HepG2 (cell line): ENCODE measurements around the gene CACNA1G. TPM values are rescaled to one million over a fixed set of nuclear protein-coding genes. Genes with fewer than 3 reads are reported as not detected.
A peak's percentile ranks its signal among the peaks of the same experiment; 100 is the strongest.

Source experiments
- MBD4 ChIP-seq: IDR thresholded peaks from 2 replicates; pipeline ENCODE4 v1.6.1; 2012; ENCODE audit warnings: low read length, inconsistent platforms, borderline replicate concordance
- RARG ChIP-seq: sonication (generic); formaldehyde crosslinking; IDR thresholded peaks from 2 replicates; pipeline ENCODE4 v1.4.0; 2020; ENCODE audit warnings: low read depth, mild to moderate bottlenecking, missing genetic modification reagents
- SIN3B ChIP-seq: fragments of 150-350 bp; IDR thresholded peaks from 2 replicates; pipeline ENCODE4 v1.6.1; 2014; ENCODE audit warnings: low read length
- ZNF335 ChIP-seq: sonication (generic); formaldehyde crosslinking; IDR thresholded peaks from 2 replicates; pipeline ENCODE4 v1.4.0; 2020; ENCODE audit warnings: missing genetic modification reagents
- ZNF367 ChIP-seq: sonication (generic); formaldehyde crosslinking; IDR thresholded peaks from 2 replicates; pipeline ENCODE4 v1.4.0; 2020; ENCODE audit warnings: missing genetic modification reagents, borderline replicate concordance
- ZNF781 ChIP-seq: sonication (generic); formaldehyde crosslinking; IDR thresholded peaks from 2 replicates; pipeline ENCODE4 v1.5.1; 2020; ENCODE audit warnings: borderline replicate concordance, mild to moderate bottlenecking, missing genetic modification reagents; ENCODE audit errors: not compliant biosample characterization
- polyA plus RNA-seq, 8 experiments: library from polyadenylated mRNA; depleted of rRNA in 3 of 8; stranded (reverse) in 7 of 8; unstranded in 1 of 8; fragments of >200 nt; fragmentation: Illumina TruSeq in 4 of 8; extraction: Trizol in 4 of 8; gene quantifications; 2 replicates each; pipeline versions ENCODE4 v1.2.1 to v1.2.3, GENCODE V29; 2011 to 2016; ENCODE audit warnings: low read depth in 4 of 8, missing spikeins in 1 of 8, mixed read lengths in 1 of 8; ENCODE audit not compliant: insufficient read depth in 1 of 8
- total RNA-seq, 5 experiments: library from RNA; depleted of rRNA; stranded (reverse); fragments of >200 nt; fragmentation: Illumina TruSeq; extraction: Trizol; gene quantifications; 2 replicates each; pipeline ENCODE4 v1.2.3, GENCODE V29; 2016; ENCODE audit warnings: low read depth in 1 of 5
- TF ChIP-seq, protein P1 (sequence below): sonication (generic); formaldehyde crosslinking; conservative IDR thresholded peaks from 2 replicates; pipeline ENCODE4 v1.4.0; 2020; ENCODE audit warnings: missing genetic modification reagents

Gene CACNA1G
- total and polyA plus RNA-seq, 2 of the 13 experiments (the other 11 are each of a cell fraction or from before 2014, with no cell fraction given), result 0.02 TPM; not detected in 1

DNA sequence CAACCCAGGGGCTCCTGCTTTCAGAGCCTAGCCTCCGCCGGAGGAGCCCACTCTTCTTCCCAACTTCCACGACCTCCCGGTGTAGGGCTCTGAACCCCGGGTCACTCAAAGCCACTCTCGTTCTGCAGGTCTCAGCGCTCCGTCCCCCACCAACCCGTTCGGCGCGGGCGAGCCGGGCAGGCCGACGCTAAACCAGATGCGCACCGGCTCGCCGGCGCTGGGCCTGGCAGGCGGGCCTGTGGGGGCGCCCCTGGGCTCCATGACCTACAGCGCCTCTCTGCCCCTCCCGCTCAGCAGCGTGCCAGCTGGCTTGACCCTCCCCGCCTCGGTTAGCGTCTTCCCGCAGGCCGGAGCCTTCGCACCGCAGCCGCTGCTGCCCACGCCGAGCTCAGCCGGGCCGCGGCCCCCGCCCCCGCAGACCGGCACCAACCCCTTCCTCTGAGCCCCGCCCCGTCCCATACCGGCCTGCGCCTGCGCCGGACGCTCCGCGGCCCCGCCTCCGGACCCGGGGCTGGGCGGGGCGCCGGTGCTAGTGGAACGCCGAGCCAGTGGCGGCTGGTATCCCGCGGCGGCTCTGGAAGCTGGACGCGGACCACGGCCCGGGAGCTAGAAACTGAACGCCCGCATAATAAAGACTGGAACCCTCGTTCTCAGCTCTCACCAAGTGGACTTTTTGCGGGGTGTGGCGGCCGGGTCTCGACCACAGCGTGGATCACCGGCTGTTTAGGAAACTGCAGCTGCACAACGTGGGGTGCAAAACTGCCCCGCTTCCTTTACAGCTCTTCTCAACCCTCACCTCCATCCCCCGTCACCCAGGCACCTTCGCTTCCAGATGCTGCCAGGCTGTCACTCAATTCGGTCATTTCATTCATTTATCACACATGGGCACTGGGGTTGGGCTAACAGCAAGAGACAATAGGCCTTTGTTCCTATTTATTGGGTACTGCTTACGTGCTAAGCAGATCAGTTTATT, 18.5 kb upstream of the CACNA1G start (continued):
- TF ChIP-seq SIN3B (peak; percentile 22), MBD4 (no peak), RARG (peak; percentile 82; the same call in 1 of the 2 replicates), ZNF335 (CRISPR knock-in tag) (no peak), ZNF781 (CRISPR knock-in tag) (no peak), ZNF367 (CRISPR knock-in tag) (no peak; the same call in 1 of the 2 replicates)
- TF ChIP-seq, protein P1, sequence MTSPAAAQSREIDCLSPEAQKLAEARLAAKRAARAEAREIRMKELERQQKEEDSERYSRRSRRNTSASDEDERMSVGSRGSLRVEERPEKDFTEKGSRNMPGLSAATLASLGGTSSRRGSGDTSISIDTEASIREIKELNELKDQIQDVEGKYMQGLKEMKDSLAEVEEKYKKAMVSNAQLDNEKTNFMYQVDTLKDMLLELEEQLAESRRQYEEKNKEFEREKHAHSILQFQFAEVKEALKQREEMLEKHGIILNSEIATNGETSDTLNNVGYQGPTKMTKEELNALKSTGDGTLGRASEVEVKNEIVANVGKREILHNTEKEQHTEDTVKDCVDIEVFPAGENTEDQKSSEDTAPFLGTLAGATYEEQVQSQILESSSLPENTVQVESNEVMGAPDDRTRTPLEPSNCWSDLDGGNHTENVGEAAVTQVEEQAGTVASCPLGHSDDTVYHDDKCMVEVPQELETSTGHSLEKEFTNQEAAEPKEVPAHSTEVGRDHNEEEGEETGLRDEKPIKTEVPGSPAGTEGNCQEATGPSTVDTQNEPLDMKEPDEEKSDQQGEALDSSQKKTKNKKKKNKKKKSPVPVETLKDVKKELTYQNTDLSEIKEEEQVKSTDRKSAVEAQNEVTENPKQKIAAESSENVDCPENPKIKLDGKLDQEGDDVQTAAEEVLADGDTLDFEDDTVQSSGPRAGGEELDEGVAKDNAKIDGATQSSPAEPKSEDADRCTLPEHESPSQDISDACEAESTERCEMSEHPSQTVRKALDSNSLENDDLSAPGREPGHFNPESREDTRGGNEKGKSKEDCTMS, result no peak
